ENCODE results near the gene RGPD8.

- TF ChIP-seq CTCF (IDR thresholded peaks at IDR 0.05; ENCODE audit: low read depth, low read length, missing input control) (no peak), RAD21 (IDR thresholded peaks at IDR 0.05) (no peak), YY1 (IDR thresholded peaks at IDR 0.05) (no peak)
Observed at GRCh38 chr2:112321375-112322320, 111.8 kb downstream of the RGPD8 start.

Data from liver (tissue), 3 donors.